Measurements from ENCODE around the gene CDCA4. TPM values are rescaled to one million over a fixed set of nuclear protein-coding genes. Genes with fewer than 3 reads are reported as not detected.

The CDCA4 gene
- total RNA-seq, 1 donor from 2014 or later: 21.5 TPM

GRCh38 chr14:104972301-104973134 is 48.4 kb downstream of the CDCA4 start:
- Mint-ChIP-seq H3K9me3 (ENCODE audit: low read depth) (no peaks in the 10 kb centered on the region), H3K4me3 (ENCODE audit: low read depth) (no peak overlapping the region), H3K36me3 (ENCODE audit: insufficient read depth) (no peaks in the 10 kb centered on the region), H3K27me3 (peaks cover 21% of the 10 kb centered on the region), H3K27ac (no peak overlapping the region), H3K4me1 (ENCODE audit: low read depth) (peaks cover 7% of the 10 kb centered on the region)
- no peak for TF ChIP-seq CTCF (IDR thresholded peaks at IDR 0.05; ENCODE audit: unreplicated experiment)
- no peak for DNase-seq (ENCODE audit: low spot score, unreplicated experiment)

GRCh38 chr14:104971447-104972240 is 49.2 kb downstream of the CDCA4 start:
- no peak for DNase-seq (ENCODE audit: low spot score, unreplicated experiment)
- peaks cover 7% of the 10 kb centered on the region for H3K4me1 Mint-ChIP-seq (ENCODE audit: low read depth)
- no peak overlapping the region for H3K27ac Mint-ChIP-seq
- peaks cover 18% of the 10 kb centered on the region for H3K27me3 Mint-ChIP-seq
- H3K36me3 Mint-ChIP-seq (ENCODE audit: insufficient read depth): no peaks in the 10 kb centered on the region
- H3K9me3 Mint-ChIP-seq (ENCODE audit: low read depth): no peaks in the 10 kb centered on the region
- no peak for TF ChIP-seq CTCF (IDR thresholded peaks at IDR 0.05; ENCODE audit: unreplicated experiment)
- no peak overlapping the region for H3K4me3 Mint-ChIP-seq (ENCODE audit: low read depth)

DNA sequence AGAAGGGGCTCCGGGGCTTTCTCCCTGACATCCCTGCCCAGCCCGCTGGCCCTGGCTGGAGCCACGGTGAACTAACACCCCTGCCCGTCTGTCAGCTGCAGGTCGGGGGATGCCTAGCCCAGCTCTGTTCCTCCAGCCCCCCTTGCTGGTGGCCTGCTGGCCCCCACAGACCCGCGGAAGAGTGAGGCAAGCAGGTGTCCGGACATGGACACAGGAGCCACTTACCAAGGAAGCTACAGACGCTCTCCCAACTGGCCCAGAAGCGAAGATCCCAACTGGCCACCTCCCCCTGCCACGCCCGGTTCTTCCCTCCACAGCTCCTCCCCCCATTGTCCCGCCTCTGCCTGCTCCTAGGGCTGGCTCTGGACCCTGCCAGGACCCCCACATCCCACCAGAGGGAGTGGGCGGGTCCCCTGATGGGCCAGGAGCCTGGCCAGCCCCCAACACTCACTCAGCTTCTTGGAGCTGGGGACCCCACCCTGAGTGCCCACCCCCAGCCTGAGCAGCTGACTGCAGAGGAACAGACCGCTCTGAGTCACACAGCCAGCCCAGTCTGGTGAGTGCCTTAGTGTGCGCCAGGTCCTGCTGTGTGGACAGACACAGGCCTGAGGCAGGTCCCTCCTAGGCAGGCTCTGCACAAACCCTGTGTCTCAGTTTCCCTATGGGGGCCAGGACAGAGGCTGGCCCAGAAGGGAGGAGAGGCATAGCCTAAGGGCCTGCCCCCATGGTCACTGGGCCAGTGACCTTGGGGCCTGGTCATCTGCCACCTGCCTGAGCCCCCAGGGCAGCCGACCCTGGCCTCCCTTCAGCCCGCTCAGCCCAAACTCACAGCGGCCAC is 50.4 kb downstream of the CDCA4 start:
- no peaks in the 10 kb centered on the region for H3K9me3 Mint-ChIP-seq (ENCODE audit: low read depth)
- TF ChIP-seq CTCF (IDR thresholded peaks at IDR 0.05; ENCODE audit: unreplicated experiment): no peak
- H3K27ac Mint-ChIP-seq: no peak overlapping the region
- DNase-seq (ENCODE audit: low spot score, unreplicated experiment): no peak
- peaks cover 11% of the 10 kb centered on the region for H3K27me3 Mint-ChIP-seq
- peaks cover 5% of the 10 kb centered on the region for H3K4me1 Mint-ChIP-seq (ENCODE audit: low read depth)
- no peaks in the 10 kb centered on the region for H3K36me3 Mint-ChIP-seq (ENCODE audit: insufficient read depth)
- no peak overlapping the region for H3K4me3 Mint-ChIP-seq (ENCODE audit: low read depth)

- Mint-ChIP-seq H3K4me1 (ENCODE audit: low read depth) (peaks cover 5% of the 10 kb centered on the region), H3K4me3 (ENCODE audit: low read depth) (no peak overlapping the region)
These were observed 51.1 kb downstream of the CDCA4 start for GRCh38 chr14:104969741-104970230.

More at GRCh38 chr14:104969741-104970230, 51.1 kb downstream of the CDCA4 start:
- no peak for TF ChIP-seq CTCF (IDR thresholded peaks at IDR 0.05; ENCODE audit: unreplicated experiment)
- no peaks in the 10 kb centered on the region for H3K36me3 Mint-ChIP-seq (ENCODE audit: insufficient read depth)
- H3K27ac Mint-ChIP-seq: no peak overlapping the region
- H3K27me3 Mint-ChIP-seq: peaks cover 11% of the 10 kb centered on the region
- no peak for DNase-seq (ENCODE audit: low spot score, unreplicated experiment)
- no peaks in the 10 kb centered on the region for H3K9me3 Mint-ChIP-seq (ENCODE audit: low read depth)

Measured in progenitor cell of endocrine pancreas (in vitro differentiated cells).